ENCODE measurements around the gene DIP2A.

- no peak for TF ChIP-seq TAF1 (IDR thresholded peaks at IDR 0.05; ENCODE audit: low read depth, low read length)
- TF ChIP-seq CTCF (IDR thresholded peaks at IDR 0.05; ENCODE audit: control extremely low read depth in 1 of 3, insufficient read depth in 1 of 3, low read depth in 1 of 3, low read length in 3 of 3) = no peak
- TF ChIP-seq SIN3A (conservative IDR thresholded peaks at IDR 0.05 in 1 of 2, IDR thresholded peaks at IDR 0.05 in 1 of 2; ENCODE audit: low read depth in 1 of 2, low read length in 2 of 2) = no peak
- no peak for TF ChIP-seq POLR2A (IDR thresholded peaks at IDR 0.05; ENCODE audit: control extremely low read depth in 1 of 2, low read depth in 2 of 2, low read length in 2 of 2)
- TF ChIP-seq EZH2 (IDR thresholded peaks at IDR 0.05; ENCODE audit: low read depth, low read length, severe bottlenecking) = no peak
- no peak for TF ChIP-seq KDM1A (IDR thresholded peaks at IDR 0.05; ENCODE audit: borderline replicate concordance, low read length)
- no peak for TF ChIP-seq RAD21 (IDR thresholded peaks at IDR 0.05 in 1 of 2, conservative IDR thresholded peaks at IDR 0.05 in 1 of 2; ENCODE audit: low read depth in 2 of 2, low read length in 2 of 2)
- TF ChIP-seq JUN (IDR thresholded peaks at IDR 0.05; ENCODE audit: low read depth, low read length) = no peak
- TF ChIP-seq SUZ12 (IDR thresholded peaks at IDR 0.05; ENCODE audit: low read length) = no peak
- TF ChIP-seq ATF2 (IDR thresholded peaks at IDR 0.05; ENCODE audit: low read length) = no peak
- no peak for TF ChIP-seq MAX (IDR thresholded peaks at IDR 0.05)
- no peak for TF ChIP-seq POLR2AphosphoS5 (IDR thresholded peaks at IDR 0.05; ENCODE audit: low read depth, low read length)
Measured at GRCh38 chr21:46504666-46505065, 46.0 kb downstream of the DIP2A start.
